CD14-positive monocyte (primary cell): ENCODE results near the gene ZDHHC11. TPM values are rescaled to one million over a fixed set of nuclear protein-coding genes. Genes with fewer than 3 reads are reported as not detected.

Source experiments
- DNase-seq, 3 donors: peaks; one replicate each; pipeline ENCODE4 v3.0.0-alpha.2; 2011 to 2022
- H2AFZ ChIP-seq: 2 replicates; pipeline ENCODE4 v1.6.0; 2012; ENCODE audit warnings: mild to moderate bottlenecking, low read depth, low read length, inconsistent platforms; ENCODE audit not compliant: insufficient read depth, poor library complexity, severe bottlenecking
- H3K27ac ChIP-seq, 2 donors: 1 replicate in 1 of 2; 2 replicates in 1 of 2; pipeline ENCODE4 v1.5.1; 2012 to 2013; ENCODE audit warnings: low read length in 2 of 2, control low read depth in 1 of 2, inconsistent platforms in 1 of 2, low read depth in 1 of 2, mild to moderate bottlenecking in 1 of 2
- H3K27me3 ChIP-seq, 2 donors: one replicate each; pipeline versions ENCODE4 v1.6.0 to v1.6.1; 2011 to 2013; ENCODE audit warnings: low read length in 2 of 2; ENCODE audit not compliant: control insufficient read depth in 2 of 2, insufficient read depth in 2 of 2
- H3K36me3 ChIP-seq, 2 donors: replicated peaks in 1 of 2; 1 replicate in 1 of 2; 2 replicates in 1 of 2; pipeline versions ENCODE4 v1.5.1 to v1.6.1; 2012 to 2013; ENCODE audit warnings: low read length in 2 of 2, control low read depth in 1 of 2, inconsistent platforms in 1 of 2, mild to moderate bottlenecking in 1 of 2; ENCODE audit not compliant: insufficient read depth in 2 of 2, control insufficient read depth in 1 of 2
- H3K4me1 ChIP-seq, 2 donors: 1 replicate in 1 of 2; 2 replicates in 1 of 2; pipeline versions ENCODE4 v1.5.1 to v1.6.1; 2012 to 2013; ENCODE audit warnings: low read length in 2 of 2, control low read depth in 1 of 2, inconsistent platforms in 1 of 2, mild to moderate bottlenecking in 1 of 2, moderate library complexity in 1 of 2; ENCODE audit not compliant: insufficient read depth in 2 of 2, control insufficient read depth in 1 of 2
- H3K4me2 ChIP-seq: replicated peaks from 2 replicates; pipeline ENCODE3; 2012; ENCODE audit warnings: low read length, moderate library complexity, mild to moderate bottlenecking; ENCODE audit not compliant: poor library complexity, severe bottlenecking; ENCODE audit errors: extremely low read depth
- H3K4me3 ChIP-seq, 3 experiments: fragments of 200-600 bp in 1 of 3; sonication (generic) in 1 of 3; replicated peaks in 1 of 3; 1 replicate in 2 of 3; 2 replicates in 1 of 3; pipeline ENCODE4 v1.5.1; 2011 to 2013; ENCODE audit warnings: low read length in 3 of 3, mild to moderate bottlenecking in 3 of 3, control low read depth in 2 of 3, low read depth in 2 of 3, inconsistent platforms in 1 of 3, moderate library complexity in 1 of 3
- H3K79me2 ChIP-seq: 2 replicates; pipeline ENCODE4 v1.6.0; 2012; ENCODE audit warnings: mild to moderate bottlenecking, control low read depth, inconsistent platforms, low read length, moderate library complexity; ENCODE audit not compliant: insufficient read depth
- H3K9ac ChIP-seq: 2 replicates; pipeline ENCODE4 v1.6.0; 2017; ENCODE audit warnings: low read length, mild to moderate bottlenecking; ENCODE audit not compliant: insufficient read depth, poor library complexity, severe bottlenecking
- H3K9me3 ChIP-seq, 2 donors: replicated peaks in 1 of 2; 1 replicate in 1 of 2; 2 replicates in 1 of 2; pipeline versions ENCODE4 v1.5.1 to v1.6.1; 2012 to 2013; ENCODE audit warnings: low read length in 2 of 2, control low read depth in 1 of 2; ENCODE audit not compliant: control insufficient read depth in 1 of 2, insufficient read depth in 1 of 2
- H4K20me1 ChIP-seq: 2 replicates; pipeline ENCODE4 v1.6.0; 2012; ENCODE audit warnings: mild to moderate bottlenecking, low read length, control low read depth, moderate library complexity; ENCODE audit not compliant: insufficient read depth
- H3K27ac Mint-ChIP-seq, 7 donors: one replicate each; pipeline ENCODE4 v1.8.0; 2020; ENCODE audit warnings: mild to moderate bottlenecking in 7 of 7, mixed read lengths in 7 of 7, moderate library complexity in 6 of 7, inconsistent platforms in 2 of 7
- H3K27me3 Mint-ChIP-seq, 3 donors: one replicate each; pipeline ENCODE4 v1.8.0; 2021 to 2022; ENCODE audit warnings: low read depth in 3 of 3, mild to moderate bottlenecking in 3 of 3, mixed read lengths in 3 of 3, moderate library complexity in 3 of 3, inconsistent platforms in 1 of 3
- H3K36me3 Mint-ChIP-seq, 2 donors: one replicate each; pipeline ENCODE4 v1.8.0; 2020; ENCODE audit warnings: mixed read lengths in 2 of 2, inconsistent platforms in 1 of 2, mild to moderate bottlenecking in 1 of 2
- H3K4me1 Mint-ChIP-seq: one replicate; pipeline ENCODE4 v1.8.0; 2020; ENCODE audit warnings: mild to moderate bottlenecking, mixed read lengths
- H3K4me3 Mint-ChIP-seq, 2 donors: one replicate each; pipeline ENCODE4 v1.8.0; 2020; ENCODE audit warnings: mild to moderate bottlenecking in 2 of 2, mixed read lengths in 2 of 2, moderate library complexity in 1 of 2
- H3K9me3 Mint-ChIP-seq, 7 donors: one replicate each; pipeline ENCODE4 v1.8.0; 2020 to 2022; ENCODE audit warnings: mixed read lengths in 7 of 7, mild to moderate bottlenecking in 6 of 7, moderate library complexity in 6 of 7, inconsistent platforms in 2 of 7
- CTCF ChIP-seq: fragments of 200-600 bp; IDR thresholded peaks from one replicate; pipeline ENCODE4 v1.8.0; 2022; ENCODE audit warnings: antibody characterized with exemption, mild to moderate bottlenecking
- WGBS: methylation state at CpG from one replicate; pipeline ENCODE4 v1.1.5; 2013; ENCODE audit warnings: missing lambda C conversion rate; ENCODE audit not compliant: insufficient coverage; 5-methylcytosine and 5-hydroxymethylcytosine counted together
- intact Hi-C, 2 donors: fragments of 100-400 bp; cut with micrococcal nuclease; formaldehyde crosslinking; loops; one replicate each; pipeline versions ENCODE4 v1.15.0 to v1.15.1; 2023
- polyA plus RNA-seq, 3 donors: library from polyadenylated mRNA; depleted of rRNA in 1 of 3; unstranded in 2 of 3; stranded (reverse) in 1 of 3; fragments of 300-500 nt in 2 of 3; fragments of >200 nt in 1 of 3; fragmentation: Illumina TruSeq in 2 of 3; gene quantifications; 1 replicate in 2 of 3; 2 replicates in 1 of 3; pipeline ENCODE4 v1.2.3, GENCODE V29; 2012 to 2021

ZDHHC11 gene
- polyA plus RNA-seq, 3 donors = 1.8 TPM; not detected in 2

- TF ChIP-seq CTCF = no peak
- H3K27ac ChIP-seq = no peak overlapping the region
- Mint-ChIP-seq H3K4me1 (no peaks in the 10 kb centered on the region), H3K27me3 (no peaks in the 10 kb centered on the region), H3K9me3 (no peaks in the 10 kb centered on the region), H3K36me3 (peaks cover 76 to 81% of the 10 kb centered on the region in 2 donors), H3K4me3 (no peak overlapping the region), H3K27ac (peak overlapping the region in 1 of 7 donors; percentile 39)
- peaks cover 18% of the 10 kb centered on the region for H4K20me1 ChIP-seq
- no peak overlapping the region for H3K4me2 ChIP-seq
- H3K79me2 ChIP-seq = no peaks in the 10 kb centered on the region
- H2AFZ ChIP-seq = no peak overlapping the region
- no peaks in the 10 kb centered on the region for H3K27me3 ChIP-seq
- intact Hi-C loops = no loop called here
- no peak overlapping the region for H3K9ac ChIP-seq
- WGBS = 98% methylated on average over 23 of the region's 24 CpGs
- peaks cover 74 to 83% of the 10 kb centered on the region in 2 donors for H3K36me3 ChIP-seq
- H3K4me1 ChIP-seq = no peaks in the 10 kb centered on the region
- H3K9me3 ChIP-seq = no peaks in the 10 kb centered on the region
- no peak for DNase-seq
- H3K4me3 ChIP-seq = no peak overlapping the region
Observed at GRCh38 chr5:875931-876330, 25.1 kb upstream of the ZDHHC11 start.

- Histone ChIP-seq H3K4me3 (no peak overlapping the region), H3K9ac (no peak overlapping the region), H3K36me3 (peaks cover 97 to 100% of the 10 kb centered on the region in 2 donors), H3K79me2 (no peaks in the 10 kb centered on the region), H3K4me1 (no peaks in the 10 kb centered on the region), H3K9me3 (no peaks in the 10 kb centered on the region), H4K20me1 (peaks cover 18% of the 10 kb centered on the region), H3K27me3 (no peaks in the 10 kb centered on the region), H3K4me2 (no peak overlapping the region), H2AFZ (no peak overlapping the region), H3K27ac (no peak overlapping the region)
- no peak for TF ChIP-seq CTCF
- no peak for DNase-seq
- H3K4me1 Mint-ChIP-seq = no peaks in the 10 kb centered on the region
- intact Hi-C loops = loop anchor here in 1 of 2 donors (5.0 kb wide), 1 partner anchor 34 kb away; no protein-coding TSS in a partner anchor
- WGBS = 75% methylated on average over 8 of the region's 8 CpGs
- H3K4me3 Mint-ChIP-seq = no peak overlapping the region
- peaks cover 95 to 100% of the 10 kb centered on the region in 2 donors for H3K36me3 Mint-ChIP-seq
- H3K27me3 Mint-ChIP-seq = no peaks in the 10 kb centered on the region
- no peaks in the 10 kb centered on the region for H3K9me3 Mint-ChIP-seq
- H3K27ac Mint-ChIP-seq = peak overlapping the region in 2 of 7 donors; percentile 15 to 27
Observed at GRCh38 chr5:873328-873727, 22.5 kb upstream of the ZDHHC11 start.
